NB4 (cell line): ENCODE results near the gene NMRK1.

Experiments used
- DNase-seq: peaks from one replicate; pipeline ENCODE4 v3.0.0; 2010; ENCODE audit warnings: low read depth
- H3K4me3 ChIP-seq: one replicate; pipeline ENCODE4 v1.5.1; 2011; ENCODE audit warnings: mild to moderate bottlenecking, low read depth, low read length, moderate library complexity
- CTCF ChIP-seq: IDR thresholded peaks from one replicate; pipeline ENCODE4 v1.5.1; 2012; ENCODE audit warnings: low read depth, low read length
- MAX ChIP-seq: IDR thresholded peaks from 2 replicates; pipeline ENCODE4 v1.6.1; 2011; ENCODE audit warnings: low read depth, low read length
- MYC ChIP-seq: IDR thresholded peaks from 2 replicates; pipeline ENCODE4 v1.6.1; 2011; ENCODE audit warnings: low read depth, low read length
- POLR2A ChIP-seq: IDR thresholded peaks from 2 replicates; pipeline ENCODE4 v1.6.1; 2011; ENCODE audit warnings: mild to moderate bottlenecking; ENCODE audit not compliant: insufficient read length; ENCODE audit errors: extremely low read depth

Gene NMRK1

GRCh38 chr9:75087824-75088645 lies at the start of gene NMRK1, which contains the start of gene OSTF1:
Gene NMRK1 (minus strand): TSS chr9:75088155. CDS start chr9:75083115, 5,040 bp downstream.
Gene OSTF1 (plus strand): TSS chr9:75088514. CDS start chr9:75088693, 179 bp downstream.
- peak; percentile 92 for DNase-seq
- TF ChIP-seq MAX (no peak), POLR2A (peak; percentile 42), CTCF (no peak), MYC (no peak)
- H3K4me3 ChIP-seq, result peak within 1 kb of the TSS; percentile 72

- H3K4me3 ChIP-seq, result no peak overlapping the region
- TF ChIP-seq CTCF (no peak), MAX (no peak)
- DNase-seq, result no peak
Measured at GRCh38 chr9:75134495-75134894, 46.5 kb upstream of the NMRK1 start.

- TF ChIP-seq MAX, result no peak
- H3K4me3 ChIP-seq, result no peak overlapping the region
- DNase-seq, result no peak
Measured at GRCh38 chr9:75133396-75133795, 45.4 kb upstream of the NMRK1 start.

GRCh38 chr9:75132244-75132643 lies 44.3 kb upstream of the NMRK1 start:
- peak; percentile 65 for DNase-seq
- no peak overlapping the region for H3K4me3 ChIP-seq
- TF ChIP-seq CTCF (no peak), MAX (no peak), MYC (no peak), POLR2A (no peak)

GRCh38 chr9:75131700-75132099 lies 43.7 kb upstream of the NMRK1 start:
- DNase-seq, result no peak
- no peak overlapping the region for H3K4me3 ChIP-seq
- TF ChIP-seq MYC (no peak), POLR2A (no peak), MAX (no peak), CTCF (no peak)

GRCh38 chr9:75130621-75131230 lies 42.8 kb upstream of the NMRK1 start:
- DNase-seq, result no peak
- TF ChIP-seq POLR2A (no peak), CTCF (no peak), MYC (no peak), MAX (no peak)
- no peak overlapping the region for H3K4me3 ChIP-seq
